ENCODE results near the gene RAB18. TPM values are rescaled to one million over a fixed set of nuclear protein-coding genes. Genes with fewer than 3 reads are reported as not detected.
A peak's percentile ranks its signal among the peaks of the same experiment; 100 is the strongest.

The RAB18 gene
- total and polyA plus RNA-seq, 10 donors: 21.2 to 104 (median 52.2) TPM

- Histone ChIP-seq H3K4me1 (peaks cover 0 to 27% (median 0%) of the 10 kb centered on the region in 6 donors), H3K27ac (peak overlapping the region in 2 of 8 donors; percentile 24 to 40), H3K36me3 (peaks cover 0 to 92% (median 29%) of the 10 kb centered on the region in 6 donors), H3K4me3 (no peak overlapping the region), H3K9me3 (no peaks in the 10 kb centered on the region), H3K27me3 (replicated peaks in 1 of 7) (no peaks in the 10 kb centered on the region)
- no peak for DNase-seq
- 59 to 73% (median 64%) methylated on average over 8 of the region's 8 CpGs for WGBS, 5 donors
- TF ChIP-seq CTCF (IDR thresholded peaks at IDR 0.05 in 8 of 11, conservative IDR thresholded peaks at IDR 0.05 in 3 of 11) (no peak), POLR2A (IDR thresholded peaks at IDR 0.05) (no peak), POLR2AphosphoS5 (IDR thresholded peaks at IDR 0.05) (no peak)
- intact Hi-C loops (cut with DNase I; ENCODE audit: low total_unique reads): no loop called here
Measured at GRCh38 chr10:27541796-27542729, 38.0 kb downstream of the RAB18 start.

GRCh38 chr10:27542812-27543211 lies 38.7 kb downstream of the RAB18 start:
- DNase-seq: no peak
- no peaks in the 10 kb centered on the region for H3K9me3 ChIP-seq
- TF ChIP-seq POLR2A (IDR thresholded peaks at IDR 0.05): no peak
- no peak for TF ChIP-seq POLR2AphosphoS5 (IDR thresholded peaks at IDR 0.05)
- no peak for TF ChIP-seq CTCF (IDR thresholded peaks at IDR 0.05 in 8 of 11, conservative IDR thresholded peaks at IDR 0.05 in 3 of 11)
- 93 to 99% (median 94%) methylated on average over 2 of the region's 2 CpGs for WGBS, 5 donors
- H3K4me3 ChIP-seq: no peak overlapping the region
- no peaks in the 10 kb centered on the region for H3K27me3 ChIP-seq (replicated peaks in 1 of 7)
- peaks cover 0 to 20% (median 0%) of the 10 kb centered on the region in 6 donors for H3K4me1 ChIP-seq
- intact Hi-C loops (cut with DNase I; ENCODE audit: low total_unique reads): no loop called here
- H3K36me3 ChIP-seq: peaks cover 0 to 87% (median 24%) of the 10 kb centered on the region in 6 donors
- H3K27ac ChIP-seq: no peak overlapping the region

GRCh38 chr10:27547047-27547446 lies 42.9 kb downstream of the RAB18 start:
- intact Hi-C loops (cut with DNase I; ENCODE audit: low total_unique reads): no loop called here
- Histone ChIP-seq H3K27me3 (replicated peaks in 1 of 7) (no peaks in the 10 kb centered on the region), H3K27ac (no peak overlapping the region), H3K4me3 (no peak overlapping the region), H3K36me3 (peaks cover 0 to 49% (median 12%) of the 10 kb centered on the region in 6 donors), H3K9me3 (no peaks in the 10 kb centered on the region), H3K4me1 (peaks cover 0 to 4% (median 0%) of the 10 kb centered on the region in 6 donors)
- DNase-seq: no peak
- TF ChIP-seq POLR2AphosphoS5 (IDR thresholded peaks at IDR 0.05): no peak
- no peak for TF ChIP-seq POLR2A (IDR thresholded peaks at IDR 0.05)
- TF ChIP-seq CTCF (IDR thresholded peaks at IDR 0.05 in 8 of 11, conservative IDR thresholded peaks at IDR 0.05 in 3 of 11): no peak
- WGBS, 5 donors: 91 to 98% (median 97%) methylated on average over 2 of the region's 2 CpGs

- no peak for DNase-seq
- Histone ChIP-seq H3K9me3 (no peaks in the 10 kb centered on the region), H3K27ac (no peak overlapping the region), H3K4me3 (no peak overlapping the region), H3K27me3 (replicated peaks in 1 of 7) (no peaks in the 10 kb centered on the region), H3K4me1 (no peaks in the 10 kb centered on the region), H3K36me3 (peaks cover 0 to 45% (median 9%) of the 10 kb centered on the region in 6 donors)
- intact Hi-C loops (cut with DNase I; ENCODE audit: low total_unique reads): no loop called here
- WGBS, 5 donors: 94 to 99% (median 97%) methylated on average over 3 of the region's 3 CpGs
- TF ChIP-seq POLR2A (IDR thresholded peaks at IDR 0.05): no peak
- TF ChIP-seq POLR2AphosphoS5 (IDR thresholded peaks at IDR 0.05): no peak
- no peak for TF ChIP-seq CTCF (IDR thresholded peaks at IDR 0.05 in 8 of 11, conservative IDR thresholded peaks at IDR 0.05 in 3 of 11)
Measured at GRCh38 chr10:27547482-27547881, 43.4 kb downstream of the RAB18 start.

Measured in spleen (tissue), 11 donors.